Epithelial cell of esophagus (primary cell): ENCODE results near the gene HIC1.

Experiments used
- DNase-seq: peaks from one replicate; pipeline ENCODE4 v3.0.0; 2010; ENCODE audit warnings: low read depth
- H3K4me3 ChIP-seq: 2 replicates; pipeline ENCODE4 v1.5.1; 2011; ENCODE audit warnings: mild to moderate bottlenecking, low read length, control low read depth
- CTCF ChIP-seq: IDR thresholded peaks from 2 replicates; pipeline ENCODE4 v1.5.1; 2011; ENCODE audit warnings: low read depth, mild to moderate bottlenecking, low read length, control low read depth, inconsistent platforms; ENCODE audit not compliant: insufficient read depth; ENCODE audit errors: missing control alignments

The HIC1 gene

DNA sequence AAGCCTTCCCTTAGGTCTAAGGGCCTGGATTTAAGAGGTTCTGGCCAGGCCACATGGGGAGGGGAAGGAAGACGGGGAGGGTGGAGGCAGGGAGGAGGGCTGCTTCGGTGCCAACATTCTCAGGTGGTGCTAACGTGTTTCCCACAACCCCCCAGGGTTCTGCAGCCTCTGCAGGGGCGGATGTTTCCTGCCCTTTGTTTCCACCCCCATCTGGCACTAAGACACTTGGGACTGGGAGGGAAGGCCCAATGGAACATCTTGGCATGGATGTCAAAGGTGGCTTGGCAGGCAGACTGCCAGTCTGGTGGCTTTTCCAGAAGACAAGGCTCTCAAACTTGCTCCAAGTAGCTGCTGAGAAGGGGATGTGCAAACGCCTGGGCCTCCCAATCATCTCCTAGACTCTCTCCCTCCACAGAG lies 12.7 kb downstream of the HIC1 start:
- no peak overlapping the region for H3K4me3 ChIP-seq
- DNase-seq = no peak
- no peak for TF ChIP-seq CTCF

DNA sequence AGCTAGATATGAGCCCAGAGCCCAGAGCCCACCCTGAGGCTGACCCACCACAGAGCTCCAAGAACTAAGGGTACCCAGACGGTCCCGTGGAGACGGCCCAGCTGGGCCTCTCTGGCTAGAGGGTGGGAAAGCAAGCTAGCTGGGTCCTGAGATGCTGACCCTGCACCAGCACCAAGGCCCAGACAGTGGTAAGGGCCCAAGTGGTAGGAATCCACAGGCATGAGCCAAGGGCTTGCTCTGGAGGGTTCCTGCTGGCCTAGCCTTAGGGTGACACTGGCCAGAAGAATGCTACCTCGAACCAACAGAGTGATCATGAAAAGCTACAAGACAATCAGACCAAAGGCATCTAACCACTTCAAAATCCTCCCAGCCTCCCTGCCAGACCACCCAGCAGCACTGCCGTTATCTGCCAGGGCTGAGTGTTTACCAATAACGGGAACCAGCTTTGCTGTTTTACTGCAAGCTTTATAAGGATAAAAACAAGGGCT lies 13.2 kb downstream of the HIC1 start:
- no peak for TF ChIP-seq CTCF
- DNase-seq = no peak

GRCh38 chr17:2068519-2069051 lies 13.7 kb downstream of the HIC1 start:
- no peak for TF ChIP-seq CTCF
- no peak overlapping the region for H3K4me3 ChIP-seq
- peak; percentile 60 for DNase-seq

More for the DNA sequence above, 13.2 kb downstream of the HIC1 start:
- H3K4me3 ChIP-seq = no peak overlapping the region

DNA sequence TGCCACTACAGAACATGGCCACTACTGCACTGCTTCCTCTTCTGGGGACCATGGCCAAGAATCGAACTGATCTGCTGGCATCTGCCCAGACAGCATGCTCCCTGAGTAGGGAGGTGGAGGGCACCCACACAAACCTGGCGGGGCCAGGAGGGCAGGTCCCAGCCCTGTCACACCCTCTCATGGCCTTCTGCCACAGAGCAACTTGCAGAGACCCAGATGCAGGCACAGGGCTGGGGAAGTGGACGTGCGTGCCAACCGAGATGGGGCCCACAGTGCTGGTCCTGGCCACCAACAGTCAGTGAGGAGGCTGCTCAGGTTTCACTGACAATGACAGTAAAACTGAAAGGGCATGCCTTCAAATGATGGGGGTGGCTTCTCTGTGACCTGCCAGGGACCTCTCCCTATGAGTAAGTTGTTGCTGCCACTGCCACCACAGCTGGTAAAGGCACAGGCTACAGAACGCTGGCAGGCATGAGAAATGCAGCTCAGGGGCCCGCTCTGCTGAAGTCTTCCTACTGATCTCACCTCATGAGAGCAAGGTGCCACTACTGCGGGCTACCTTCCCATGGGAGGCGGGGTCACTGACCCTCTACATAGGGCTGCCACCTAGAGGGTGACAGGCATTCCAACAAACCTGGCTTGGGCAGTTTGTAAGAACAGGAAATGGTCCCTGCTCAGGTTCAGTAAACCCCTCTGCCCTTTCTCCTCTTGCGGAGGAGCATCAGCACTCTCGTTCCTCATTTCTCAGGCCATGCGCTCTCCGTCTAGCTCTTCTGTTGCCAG lies 15.5 kb downstream of the HIC1 start:
- no peak overlapping the region for H3K4me3 ChIP-seq
- TF ChIP-seq CTCF = no peak
- DNase-seq = no peak

- H3K4me3 ChIP-seq = no peak overlapping the region
- no peak for TF ChIP-seq CTCF
Measured at GRCh38 chr17:2071024-2071385, 16.1 kb downstream of the HIC1 start.

GRCh38 chr17:2071455-2072281 lies 16.8 kb downstream of the HIC1 start:
- H3K4me3 ChIP-seq = no peak overlapping the region
- peak; percentile 37 for DNase-seq
- TF ChIP-seq CTCF = no peak

More at GRCh38 chr17:2071024-2071385, 16.1 kb downstream of the HIC1 start:
- DNase-seq = no peak
